HCT116 (cell line): ENCODE data around the gene MYH6.

Experiments used
- YY1 ChIP-seq: IDR thresholded peaks from 2 replicates; pipeline ENCODE4 v1.6.1; 2011; ENCODE audit warnings: low read length, low read depth, moderate library complexity, mild to moderate bottlenecking; ENCODE audit not compliant: insufficient replicate concordance; ENCODE audit errors: extremely low read depth
- TF ChIP-seq, protein P1 (sequence below), 3 experiments: fragments of 200-600 bp in 1 of 3; sonication (generic) in 1 of 3; IDR thresholded peaks in 2 of 3; conservative IDR thresholded peaks in 1 of 3; 2 replicates each; pipeline ENCODE4 v1.5.1; 2012 to 2017; ENCODE audit warnings: low read depth in 2 of 3, low read length in 2 of 3, antibody characterized with exemption in 1 of 3, borderline replicate concordance in 1 of 3, control low read depth in 1 of 3, mild to moderate bottlenecking in 1 of 3, mixed read lengths in 1 of 3, mixed run types in 1 of 3, moderate library complexity in 1 of 3; ENCODE audit not compliant: insufficient read depth in 1 of 3
- TF ChIP-seq, protein P2 (sequence below): IDR thresholded peaks from 2 replicates; pipeline ENCODE4 v1.6.1; 2012

DNA sequence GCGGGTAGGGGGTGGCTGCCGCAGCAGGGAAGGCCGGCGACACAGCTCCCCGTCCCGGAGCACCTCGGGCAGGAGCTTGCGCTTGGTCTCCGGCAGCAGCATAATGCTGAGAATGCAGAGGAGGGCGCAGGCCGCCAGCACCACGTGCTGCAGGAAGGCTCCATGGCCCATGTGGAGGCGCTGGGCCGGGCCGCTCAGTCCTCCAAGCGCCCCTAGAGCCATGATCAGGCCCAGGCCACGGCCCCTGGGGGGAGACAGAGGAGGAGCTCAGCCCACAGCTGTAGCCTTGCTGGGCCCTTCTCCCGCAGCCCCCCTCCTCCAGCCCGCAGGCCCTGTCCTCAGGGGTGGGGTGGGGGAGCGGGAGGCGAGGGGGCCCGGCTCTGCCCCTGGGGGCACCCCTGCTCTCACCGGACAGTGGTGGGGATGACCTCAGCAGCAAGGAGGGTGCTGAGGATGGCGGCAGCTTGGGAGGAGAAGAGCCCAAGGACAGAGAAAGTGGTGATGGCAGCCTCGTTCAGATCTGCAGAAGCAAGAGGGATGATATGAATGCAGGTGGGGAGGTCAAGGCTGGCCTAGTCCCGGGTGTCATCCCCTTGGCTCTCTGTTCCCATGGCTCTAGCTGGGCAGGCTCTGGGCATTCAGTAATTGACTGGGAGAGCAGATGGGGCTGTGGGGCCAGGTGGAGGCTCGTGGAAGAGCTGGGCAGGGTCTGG lies 61.2 kb downstream of the MYH6 start:
- TF ChIP-seq, protein P1, sequence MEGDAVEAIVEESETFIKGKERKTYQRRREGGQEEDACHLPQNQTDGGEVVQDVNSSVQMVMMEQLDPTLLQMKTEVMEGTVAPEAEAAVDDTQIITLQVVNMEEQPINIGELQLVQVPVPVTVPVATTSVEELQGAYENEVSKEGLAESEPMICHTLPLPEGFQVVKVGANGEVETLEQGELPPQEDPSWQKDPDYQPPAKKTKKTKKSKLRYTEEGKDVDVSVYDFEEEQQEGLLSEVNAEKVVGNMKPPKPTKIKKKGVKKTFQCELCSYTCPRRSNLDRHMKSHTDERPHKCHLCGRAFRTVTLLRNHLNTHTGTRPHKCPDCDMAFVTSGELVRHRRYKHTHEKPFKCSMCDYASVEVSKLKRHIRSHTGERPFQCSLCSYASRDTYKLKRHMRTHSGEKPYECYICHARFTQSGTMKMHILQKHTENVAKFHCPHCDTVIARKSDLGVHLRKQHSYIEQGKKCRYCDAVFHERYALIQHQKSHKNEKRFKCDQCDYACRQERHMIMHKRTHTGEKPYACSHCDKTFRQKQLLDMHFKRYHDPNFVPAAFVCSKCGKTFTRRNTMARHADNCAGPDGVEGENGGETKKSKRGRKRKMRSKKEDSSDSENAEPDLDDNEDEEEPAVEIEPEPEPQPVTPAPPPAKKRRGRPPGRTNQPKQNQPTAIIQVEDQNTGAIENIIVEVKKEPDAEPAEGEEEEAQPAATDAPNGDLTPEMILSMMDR (IDR thresholded peaks at IDR 0.05 in 2 of 3, conservative IDR thresholded peaks at IDR 0.05 in 1 of 3; ENCODE audit: borderline replicate concordance in 1 of 3, insufficient read depth in 1 of 3, low read depth in 2 of 3, low read length in 2 of 3), result no peak
- TF ChIP-seq YY1, result no peak
- TF ChIP-seq, protein P2, sequence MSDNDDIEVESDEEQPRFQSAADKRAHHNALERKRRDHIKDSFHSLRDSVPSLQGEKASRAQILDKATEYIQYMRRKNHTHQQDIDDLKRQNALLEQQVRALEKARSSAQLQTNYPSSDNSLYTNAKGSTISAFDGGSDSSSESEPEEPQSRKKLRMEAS, result no peak
